ENCODE data around the gene PNPT1. TPM values are rescaled to one million over a fixed set of nuclear protein-coding genes. Genes with fewer than 3 reads are reported as not detected.

PNPT1 gene
- total and polyA plus RNA-seq, 2 of the 13 experiments (the other 11 are each of a cell fraction or from before 2014, with no cell fraction given): 23.4 to 61.0 TPM

GRCh38 chr2:55616551-55617174, 77.0 kb downstream of the PNPT1 start (continued):
- TF ChIP-seq NFKB2 (CRISPR knock-in tag; IDR thresholded peaks at IDR 0.05; ENCODE audit: borderline replicate concordance) (no peak), ZNF205 (CRISPR knock-in tag; IDR thresholded peaks at IDR 0.05) (peak; percentile 69; the same call in 1 of the 2 replicates), ZNF616 (CRISPR knock-in tag; IDR thresholded peaks at IDR 0.05; ENCODE audit: low read depth) (peak; percentile 4; the same call in 1 of the 2 replicates), ZNF782 (CRISPR knock-in tag; IDR thresholded peaks at IDR 0.05; ENCODE audit: borderline replicate concordance) (peak; percentile 4; the same call in 1 of the 2 replicates), ZNF703 (CRISPR knock-in tag; IDR thresholded peaks at IDR 0.05; ENCODE audit: borderline replicate concordance) (no peak), HNRNPUL1 (IDR thresholded peaks at IDR 0.05; ENCODE audit: low read depth, low read length) (no peak), TEAD3 (CRISPR knock-in tag; optimal IDR thresholded peaks at IDR 0.05; ENCODE audit: borderline replicate concordance) (no peak), STAG1 (CRISPR knock-in tag; IDR thresholded peaks at IDR 0.05) (no peak), HDAC2 (CRISPR knock-in tag; IDR thresholded peaks at IDR 0.05) (peak; percentile 16; the same call in 1 of the 2 replicates), ZSCAN12 (CRISPR knock-in tag; IDR thresholded peaks at IDR 0.05) (no peak), ZNF598 (CRISPR knock-in tag; IDR thresholded peaks at IDR 0.05; ENCODE audit: borderline replicate concordance) (no peak), PATZ1 (CRISPR knock-in tag; IDR thresholded peaks at IDR 0.05) (0 out of 2 replicates have a peak, but pooled peaks have one; percentile 21), ZNF777 (CRISPR knock-in tag; IDR thresholded peaks at IDR 0.05) (no peak), ZBTB3 (CRISPR knock-in tag; IDR thresholded peaks at IDR 0.05; ENCODE audit: borderline replicate concordance, low read depth) (peak; percentile 78; the same call in 1 of the 2 replicates), ATF6 (CRISPR knock-in tag; conservative IDR thresholded peaks at IDR 0.05) (no peak), SMARCE1 (IDR thresholded peaks at IDR 0.05; ENCODE audit: borderline replicate concordance) (no peak), KAT7 (CRISPR knock-in tag; IDR thresholded peaks at IDR 0.05; ENCODE audit: borderline replicate concordance) (0 out of 2 replicates have a peak, but pooled peaks have one; percentile 23), ZNF674 (CRISPR knock-in tag; IDR thresholded peaks at IDR 0.05; ENCODE audit: low read depth) (no peak), RFX1 (IDR thresholded peaks at IDR 0.05) (no peak), HMG20A (CRISPR knock-in tag; IDR thresholded peaks at IDR 0.05; ENCODE audit: borderline replicate concordance) (0 out of 2 replicates have a peak, but pooled peaks have one; percentile 3)
- TF ChIP-seq, protein P1, sequence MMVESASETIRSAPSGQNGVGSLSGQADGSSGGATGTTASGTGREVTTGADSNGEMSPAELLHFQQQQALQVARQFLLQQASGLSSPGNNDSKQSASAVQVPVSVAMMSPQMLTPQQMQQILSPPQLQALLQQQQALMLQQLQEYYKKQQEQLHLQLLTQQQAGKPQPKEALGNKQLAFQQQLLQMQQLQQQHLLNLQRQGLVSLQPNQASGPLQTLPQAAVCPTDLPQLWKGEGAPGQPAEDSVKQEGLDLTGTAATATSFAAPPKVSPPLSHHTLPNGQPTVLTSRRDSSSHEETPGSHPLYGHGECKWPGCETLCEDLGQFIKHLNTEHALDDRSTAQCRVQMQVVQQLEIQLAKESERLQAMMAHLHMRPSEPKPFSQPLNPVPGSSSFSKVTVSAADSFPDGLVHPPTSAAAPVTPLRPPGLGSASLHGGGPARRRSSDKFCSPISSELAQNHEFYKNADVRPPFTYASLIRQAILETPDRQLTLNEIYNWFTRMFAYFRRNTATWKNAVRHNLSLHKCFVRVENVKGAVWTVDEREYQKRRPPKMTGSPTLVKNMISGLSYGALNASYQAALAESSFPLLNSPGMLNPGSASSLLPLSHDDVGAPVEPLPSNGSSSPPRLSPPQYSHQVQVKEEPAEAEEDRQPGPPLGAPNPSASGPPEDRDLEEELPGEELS (CRISPR knock-in tag; IDR thresholded peaks at IDR 0.05): no peak
- TF ChIP-seq, protein P2, sequence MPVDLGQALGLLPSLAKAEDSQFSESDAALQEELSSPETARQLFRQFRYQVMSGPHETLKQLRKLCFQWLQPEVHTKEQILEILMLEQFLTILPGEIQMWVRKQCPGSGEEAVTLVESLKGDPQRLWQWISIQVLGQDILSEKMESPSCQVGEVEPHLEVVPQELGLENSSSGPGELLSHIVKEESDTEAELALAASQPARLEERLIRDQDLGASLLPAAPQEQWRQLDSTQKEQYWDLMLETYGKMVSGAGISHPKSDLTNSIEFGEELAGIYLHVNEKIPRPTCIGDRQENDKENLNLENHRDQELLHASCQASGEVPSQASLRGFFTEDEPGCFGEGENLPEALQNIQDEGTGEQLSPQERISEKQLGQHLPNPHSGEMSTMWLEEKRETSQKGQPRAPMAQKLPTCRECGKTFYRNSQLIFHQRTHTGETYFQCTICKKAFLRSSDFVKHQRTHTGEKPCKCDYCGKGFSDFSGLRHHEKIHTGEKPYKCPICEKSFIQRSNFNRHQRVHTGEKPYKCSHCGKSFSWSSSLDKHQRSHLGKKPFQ (CRISPR knock-in tag; IDR thresholded peaks at IDR 0.05; ENCODE audit: insufficient replicate concordance): no peak
